DOHH2 (cell line): ENCODE measurements around the gene CYP2S1.

ENCODE experiments used
- CTCF ChIP-seq: fragments of 200-600 bp; sonication (generic); IDR thresholded peaks from one replicate; pipeline ENCODE4 v1.5.1; 2014; ENCODE audit warnings: antibody characterized with exemption, mild to moderate bottlenecking, low read depth, low read length; ENCODE audit not compliant: poor library complexity, severe bottlenecking
- EZH2phosphoT487 ChIP-seq: fragments of 200-600 bp; sonication (generic); IDR thresholded peaks from 2 replicates; pipeline ENCODE4 v1.6.1; 2017; ENCODE audit warnings: borderline replicate concordance, mild to moderate bottlenecking, antibody characterized with exemption, low read length, moderate library complexity, mixed read lengths

- TF ChIP-seq CTCF: no peak
- no peak for TF ChIP-seq EZH2phosphoT487
Observed at GRCh38 chr19:41219924-41220567, 27.0 kb downstream of the CYP2S1 start.
